SK-N-SH treated with all-trans-retinoic acid at 6 μM for 48 hours (cell line): ENCODE data around the gene HEMK1.

ENCODE experiments used
- ATAC-seq: fragments of 200-7000 bp; cut with Tn5 transposase; 3 replicates; pipeline ENCODE4 v1.9.1; 2020; ENCODE audit warnings: mild to moderate bottlenecking, moderate library complexity
- ARNTL ChIP-seq: fragments of 450-650 bp; formaldehyde crosslinking; IDR thresholded peaks from 2 replicates; pipeline ENCODE4 v1.5.0; 2020; ENCODE audit warnings: low read depth, mild to moderate bottlenecking, moderate library complexity, borderline replicate concordance
- BACH2 ChIP-seq: fragments of 250-450 bp; sonication (Bioruptor Pico); IDR thresholded peaks from 2 replicates; pipeline ENCODE4 v1.9.0; 2021; ENCODE audit warnings: mild to moderate bottlenecking, borderline replicate concordance
- CSDC2 ChIP-seq: fragments of 250-450 bp; sonication (Bioruptor Pico); IDR thresholded peaks from 2 replicates; pipeline ENCODE4 v1.5.0; 2020; ENCODE audit warnings: mild to moderate bottlenecking, moderate library complexity
- ESRRG ChIP-seq: fragments of 250-450 bp; sonication (Bioruptor Pico); IDR thresholded peaks from 2 replicates; pipeline ENCODE4 v1.6.1; 2021; ENCODE audit warnings: mild to moderate bottlenecking
- GLIS3 ChIP-seq: fragments of 250-450 bp; sonication (Bioruptor Pico); IDR thresholded peaks from 2 replicates; pipeline ENCODE4 v1.5.0; 2020; ENCODE audit warnings: mild to moderate bottlenecking, moderate library complexity
- ISL1 ChIP-seq: fragments of 250-450 bp; sonication (Bioruptor Pico); IDR thresholded peaks from 2 replicates; pipeline ENCODE4 v2.1.2; 2022; ENCODE audit warnings: mild to moderate bottlenecking, moderate library complexity
- OSR1 ChIP-seq: fragments of 250-450 bp; sonication (Bioruptor Pico); IDR thresholded peaks from 2 replicates; pipeline ENCODE4 v1.8.0; 2022; ENCODE audit warnings: moderate library complexity, mild to moderate bottlenecking, inconsistent platforms
- PPARA ChIP-seq: fragments of 250-450 bp; sonication (Bioruptor Pico); IDR thresholded peaks from 2 replicates; pipeline ENCODE4 v1.5.0; 2020; ENCODE audit warnings: mild to moderate bottlenecking, borderline replicate concordance
- RARB ChIP-seq: fragments of 250-450 bp; sonication (Bioruptor Pico); IDR thresholded peaks from 2 replicates; pipeline ENCODE4 v1.8.0; 2021; ENCODE audit warnings: mild to moderate bottlenecking, moderate library complexity
- SNAI2 ChIP-seq: fragments of 250-450 bp; sonication (Bioruptor Pico); IDR thresholded peaks from 2 replicates; pipeline ENCODE4 v1.5.0; 2020; ENCODE audit warnings: mild to moderate bottlenecking, moderate library complexity
- TCF4 ChIP-seq: fragments of 250-450 bp; sonication (Bioruptor Pico); IDR thresholded peaks from 2 replicates; pipeline ENCODE4 v1.8.0; 2021; ENCODE audit warnings: mild to moderate bottlenecking, moderate library complexity, borderline replicate concordance
- TOX ChIP-seq: fragments of 250-450 bp; sonication (Bioruptor Pico); IDR thresholded peaks from 2 replicates; pipeline ENCODE4 v1.8.0; 2021; ENCODE audit warnings: mild to moderate bottlenecking, moderate library complexity, borderline replicate concordance
- ZC3H10 ChIP-seq: fragments of 250-450 bp; sonication (Bioruptor Pico); IDR thresholded peaks from 2 replicates; pipeline ENCODE4 v1.5.1; 2021; ENCODE audit warnings: mild to moderate bottlenecking, moderate library complexity
- ZFP3 ChIP-seq: fragments of 250-450 bp; sonication (Bioruptor Pico); IDR thresholded peaks from 2 replicates; pipeline ENCODE4 v1.5.0; 2020; ENCODE audit warnings: mild to moderate bottlenecking, moderate library complexity
- ZFP30 ChIP-seq: fragments of 450-650 bp; formaldehyde crosslinking; IDR thresholded peaks from 2 replicates; pipeline ENCODE4 v1.5.0; 2022; ENCODE audit warnings: mild to moderate bottlenecking, moderate library complexity
- ZNF565 ChIP-seq: fragments of 450-650 bp; formaldehyde crosslinking; conservative IDR thresholded peaks from 2 replicates; pipeline ENCODE4 v1.5.0; 2020; ENCODE audit warnings: low read depth, mild to moderate bottlenecking, moderate library complexity
- ZNF70 ChIP-seq: fragments of 450-650 bp; formaldehyde crosslinking; IDR thresholded peaks from 2 replicates; pipeline ENCODE4 v1.5.0; 2020; ENCODE audit warnings: mild to moderate bottlenecking, moderate library complexity
- ZNF8 ChIP-seq: fragments of 450-650 bp; formaldehyde crosslinking; IDR thresholded peaks from 2 replicates; pipeline ENCODE4 v1.5.0; 2020; ENCODE audit warnings: mild to moderate bottlenecking, moderate library complexity
- TF ChIP-seq, protein P1 (sequence below): fragments of 250-450 bp; sonication (Bioruptor Pico); IDR thresholded peaks from 2 replicates; pipeline ENCODE4 v1.5.1; 2020; ENCODE audit warnings: low read depth, mild to moderate bottlenecking, moderate library complexity
- TF ChIP-seq, protein P2 (sequence below): fragments of 250-450 bp; sonication (Bioruptor Pico); IDR thresholded peaks from 2 replicates; pipeline ENCODE4 v1.8.0; 2020; ENCODE audit warnings: mild to moderate bottlenecking, moderate library complexity, borderline replicate concordance
- TF ChIP-seq, protein P3 (sequence below): fragments of 250-450 bp; sonication (Bioruptor Pico); IDR thresholded peaks from 2 replicates; pipeline ENCODE4 v1.5.1; 2021; ENCODE audit warnings: mild to moderate bottlenecking, moderate library complexity
- TF ChIP-seq, protein P4 (sequence below): fragments of 250-450 bp; sonication (Bioruptor Pico); IDR thresholded peaks from 2 replicates; pipeline ENCODE4 v1.8.0; 2021; ENCODE audit warnings: low read depth, mild to moderate bottlenecking, moderate library complexity, borderline replicate concordance
- TF ChIP-seq, protein P5 (sequence below): fragments of 250-450 bp; sonication (Bioruptor Pico); IDR thresholded peaks from 2 replicates; pipeline ENCODE4 v1.5.0; 2020; ENCODE audit warnings: mild to moderate bottlenecking, moderate library complexity

HEMK1 gene

DNA sequence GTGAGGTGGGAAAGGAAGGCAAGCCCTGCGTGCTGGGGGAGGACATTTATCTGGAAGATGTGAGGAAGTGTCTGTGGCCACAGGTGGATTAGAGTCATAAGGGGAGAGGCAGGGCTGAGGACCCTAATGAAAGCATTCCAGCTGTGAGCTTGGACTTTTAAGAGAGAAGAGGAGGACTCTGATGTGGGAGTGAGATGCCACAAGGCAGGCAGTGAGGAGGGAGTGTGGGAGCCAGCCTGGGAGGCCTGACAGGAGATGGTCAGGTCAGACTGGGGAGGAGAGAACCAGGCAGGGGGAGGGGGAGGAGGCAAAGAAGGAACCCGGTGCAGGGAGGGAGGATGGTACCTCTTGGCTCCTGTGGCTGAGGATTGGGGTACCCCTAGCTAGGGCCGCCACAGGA, 68.6 kb downstream of the HEMK1 start:
- TF ChIP-seq ISL1 (CRISPR knock-in tag): no peak
- no peak for TF ChIP-seq ZC3H10 (CRISPR knock-in tag)
- no peak for TF ChIP-seq RARB (CRISPR knock-in tag)
- no peak for TF ChIP-seq OSR1 (CRISPR knock-in tag)
- TF ChIP-seq, protein P1, sequence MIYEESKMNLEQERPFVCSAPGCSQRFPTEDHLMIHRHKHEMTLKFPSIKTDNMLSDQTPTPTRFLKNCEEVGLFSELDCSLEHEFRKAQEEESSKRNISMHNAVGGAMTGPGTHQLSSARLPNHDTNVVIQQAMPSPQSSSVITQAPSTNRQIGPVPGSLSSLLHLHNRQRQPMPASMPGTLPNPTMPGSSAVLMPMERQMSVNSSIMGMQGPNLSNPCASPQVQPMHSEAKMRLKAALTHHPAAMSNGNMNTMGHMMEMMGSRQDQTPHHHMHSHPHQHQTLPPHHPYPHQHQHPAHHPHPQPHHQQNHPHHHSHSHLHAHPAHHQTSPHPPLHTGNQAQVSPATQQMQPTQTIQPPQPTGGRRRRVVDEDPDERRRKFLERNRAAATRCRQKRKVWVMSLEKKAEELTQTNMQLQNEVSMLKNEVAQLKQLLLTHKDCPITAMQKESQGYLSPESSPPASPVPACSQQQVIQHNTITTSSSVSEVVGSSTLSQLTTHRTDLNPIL (CRISPR knock-in tag): no peak
- no peak for TF ChIP-seq PPARA
- TF ChIP-seq, protein P2, sequence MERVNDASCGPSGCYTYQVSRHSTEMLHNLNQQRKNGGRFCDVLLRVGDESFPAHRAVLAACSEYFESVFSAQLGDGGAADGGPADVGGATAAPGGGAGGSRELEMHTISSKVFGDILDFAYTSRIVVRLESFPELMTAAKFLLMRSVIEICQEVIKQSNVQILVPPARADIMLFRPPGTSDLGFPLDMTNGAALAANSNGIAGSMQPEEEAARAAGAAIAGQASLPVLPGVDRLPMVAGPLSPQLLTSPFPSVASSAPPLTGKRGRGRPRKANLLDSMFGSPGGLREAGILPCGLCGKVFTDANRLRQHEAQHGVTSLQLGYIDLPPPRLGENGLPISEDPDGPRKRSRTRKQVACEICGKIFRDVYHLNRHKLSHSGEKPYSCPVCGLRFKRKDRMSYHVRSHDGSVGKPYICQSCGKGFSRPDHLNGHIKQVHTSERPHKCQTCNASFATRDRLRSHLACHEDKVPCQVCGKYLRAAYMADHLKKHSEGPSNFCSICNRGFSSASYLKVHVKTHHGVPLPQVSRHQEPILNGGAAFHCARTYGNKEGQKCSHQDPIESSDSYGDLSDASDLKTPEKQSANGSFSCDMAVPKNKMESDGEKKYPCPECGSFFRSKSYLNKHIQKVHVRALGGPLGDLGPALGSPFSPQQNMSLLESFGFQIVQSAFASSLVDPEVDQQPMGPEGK (CRISPR knock-in tag): no peak
- TF ChIP-seq TCF4 (CRISPR knock-in tag): no peak
- TF ChIP-seq TOX (CRISPR knock-in tag): no peak
- TF ChIP-seq, protein P3, sequence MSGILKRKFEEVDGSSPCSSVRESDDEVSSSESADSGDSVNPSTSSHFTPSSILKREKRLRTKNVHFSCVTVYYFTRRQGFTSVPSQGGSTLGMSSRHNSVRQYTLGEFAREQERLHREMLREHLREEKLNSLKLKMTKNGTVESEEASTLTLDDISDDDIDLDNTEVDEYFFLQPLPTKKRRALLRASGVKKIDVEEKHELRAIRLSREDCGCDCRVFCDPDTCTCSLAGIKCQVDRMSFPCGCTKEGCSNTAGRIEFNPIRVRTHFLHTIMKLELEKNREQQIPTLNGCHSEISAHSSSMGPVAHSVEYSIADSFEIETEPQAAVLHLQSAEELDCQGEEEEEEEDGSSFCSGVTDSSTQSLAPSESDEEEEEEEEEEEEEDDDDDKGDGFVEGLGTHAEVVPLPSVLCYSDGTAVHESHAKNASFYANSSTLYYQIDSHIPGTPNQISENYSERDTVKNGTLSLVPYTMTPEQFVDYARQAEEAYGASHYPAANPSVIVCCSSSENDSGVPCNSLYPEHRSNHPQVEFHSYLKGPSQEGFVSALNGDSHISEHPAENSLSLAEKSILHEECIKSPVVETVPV (CRISPR knock-in tag): no peak
- TF ChIP-seq ESRRG (CRISPR knock-in tag): no peak
- no peak for TF ChIP-seq ZNF565 (CRISPR knock-in tag)
- TF ChIP-seq, protein P4, sequence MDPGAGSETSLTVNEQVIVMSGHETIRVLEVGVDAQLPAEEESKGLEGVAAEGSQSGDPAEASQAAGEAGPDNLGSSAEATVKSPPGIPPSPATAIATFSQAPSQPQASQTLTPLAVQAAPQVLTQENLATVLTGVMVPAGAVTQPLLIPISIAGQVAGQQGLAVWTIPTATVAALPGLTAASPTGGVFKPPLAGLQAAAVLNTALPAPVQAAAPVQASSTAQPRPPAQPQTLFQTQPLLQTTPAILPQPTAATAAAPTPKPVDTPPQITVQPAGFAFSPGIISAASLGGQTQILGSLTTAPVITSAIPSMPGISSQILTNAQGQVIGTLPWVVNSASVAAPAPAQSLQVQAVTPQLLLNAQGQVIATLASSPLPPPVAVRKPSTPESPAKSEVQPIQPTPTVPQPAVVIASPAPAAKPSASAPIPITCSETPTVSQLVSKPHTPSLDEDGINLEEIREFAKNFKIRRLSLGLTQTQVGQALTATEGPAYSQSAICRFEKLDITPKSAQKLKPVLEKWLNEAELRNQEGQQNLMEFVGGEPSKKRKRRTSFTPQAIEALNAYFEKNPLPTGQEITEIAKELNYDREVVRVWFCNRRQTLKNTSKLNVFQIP: no peak
- no peak for TF ChIP-seq GLIS3 (CRISPR knock-in tag)
- TF ChIP-seq ZNF8 (CRISPR knock-in tag): no peak
- no peak for TF ChIP-seq ZFP3 (CRISPR knock-in tag)
- no peak for TF ChIP-seq CSDC2 (CRISPR knock-in tag)
- no peak for TF ChIP-seq ZNF70 (CRISPR knock-in tag)
- no peak for TF ChIP-seq ARNTL (CRISPR knock-in tag)
- no peak for ATAC-seq

DNA sequence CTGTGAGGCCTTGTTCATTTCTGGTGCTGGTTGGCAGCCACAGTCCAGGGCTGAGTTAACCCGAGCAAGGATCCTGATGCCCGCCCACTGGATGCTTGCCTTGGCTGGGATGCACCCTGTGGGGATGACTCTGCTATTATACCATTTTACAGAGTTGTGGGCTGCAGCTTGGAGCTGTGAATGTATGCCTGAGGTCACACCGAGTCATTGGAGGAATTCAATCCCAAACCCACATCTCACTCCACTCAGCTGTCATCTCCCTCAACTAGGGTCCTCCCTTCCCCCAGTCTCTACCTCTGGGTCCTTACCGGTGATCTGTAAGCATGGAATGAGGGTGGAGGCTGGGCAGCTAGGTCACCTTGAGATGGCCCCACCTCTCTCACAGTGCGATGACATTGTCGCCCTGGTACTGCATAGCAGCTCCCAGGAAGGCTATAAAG, 69.8 kb downstream of the HEMK1 start:
- TF ChIP-seq SNAI2 (no peak), PPARA (no peak), ZNF565 (CRISPR knock-in tag) (no peak), BACH2 (CRISPR knock-in tag) (no peak), CSDC2 (CRISPR knock-in tag) (no peak), ZNF8 (CRISPR knock-in tag) (no peak), RARB (CRISPR knock-in tag) (no peak), TCF4 (CRISPR knock-in tag) (no peak), TOX (CRISPR knock-in tag) (no peak), ZFP30 (CRISPR knock-in tag) (no peak), ISL1 (CRISPR knock-in tag) (no peak)
- TF ChIP-seq, protein P2 (CRISPR knock-in tag): no peak
- TF ChIP-seq, protein P5, sequence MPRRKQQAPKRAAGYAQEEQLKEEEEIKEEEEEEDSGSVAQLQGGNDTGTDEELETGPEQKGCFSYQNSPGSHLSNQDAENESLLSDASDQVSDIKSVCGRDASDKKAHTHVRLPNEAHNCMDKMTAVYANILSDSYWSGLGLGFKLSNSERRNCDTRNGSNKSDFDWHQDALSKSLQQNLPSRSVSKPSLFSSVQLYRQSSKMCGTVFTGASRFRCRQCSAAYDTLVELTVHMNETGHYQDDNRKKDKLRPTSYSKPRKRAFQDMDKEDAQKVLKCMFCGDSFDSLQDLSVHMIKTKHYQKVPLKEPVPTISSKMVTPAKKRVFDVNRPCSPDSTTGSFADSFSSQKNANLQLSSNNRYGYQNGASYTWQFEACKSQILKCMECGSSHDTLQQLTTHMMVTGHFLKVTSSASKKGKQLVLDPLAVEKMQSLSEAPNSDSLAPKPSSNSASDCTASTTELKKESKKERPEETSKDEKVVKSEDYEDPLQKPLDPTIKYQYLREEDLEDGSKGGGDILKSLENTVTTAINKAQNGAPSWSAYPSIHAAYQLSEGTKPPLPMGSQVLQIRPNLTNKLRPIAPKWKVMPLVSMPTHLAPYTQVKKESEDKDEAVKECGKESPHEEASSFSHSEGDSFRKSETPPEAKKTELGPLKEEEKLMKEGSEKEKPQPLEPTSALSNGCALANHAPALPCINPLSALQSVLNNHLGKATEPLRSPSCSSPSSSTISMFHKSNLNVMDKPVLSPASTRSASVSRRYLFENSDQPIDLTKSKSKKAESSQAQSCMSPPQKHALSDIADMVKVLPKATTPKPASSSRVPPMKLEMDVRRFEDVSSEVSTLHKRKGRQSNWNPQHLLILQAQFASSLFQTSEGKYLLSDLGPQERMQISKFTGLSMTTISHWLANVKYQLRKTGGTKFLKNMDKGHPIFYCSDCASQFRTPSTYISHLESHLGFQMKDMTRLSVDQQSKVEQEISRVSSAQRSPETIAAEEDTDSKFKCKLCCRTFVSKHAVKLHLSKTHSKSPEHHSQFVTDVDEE (CRISPR knock-in tag): no peak
- TF ChIP-seq, all 23 proteins: peak for 0
- ATAC-seq: peak; percentile 70
